ENCODE results near the gene PCDHB2.
"Not testable (repeated sequence)": the region's sequence is repeated elsewhere in the genome, so short reads cannot be mapped to it uniquely, and the experiment has no call there.

The PCDHB2 gene

GRCh38 chr5:141137346-141137745 lies 42.9 kb downstream of the PCDHB2 start:
- not testable (repeated sequence) for DNase-seq
